Measurements from ENCODE around the gene CNPY4. TPM values are rescaled to one million over a fixed set of nuclear protein-coding genes. Genes with fewer than 3 reads are reported as not detected.

CNPY4 gene
- total RNA-seq, 4 donors from 2014 or later = 0.87 to 5.3 (median 3.1) TPM

DNA sequence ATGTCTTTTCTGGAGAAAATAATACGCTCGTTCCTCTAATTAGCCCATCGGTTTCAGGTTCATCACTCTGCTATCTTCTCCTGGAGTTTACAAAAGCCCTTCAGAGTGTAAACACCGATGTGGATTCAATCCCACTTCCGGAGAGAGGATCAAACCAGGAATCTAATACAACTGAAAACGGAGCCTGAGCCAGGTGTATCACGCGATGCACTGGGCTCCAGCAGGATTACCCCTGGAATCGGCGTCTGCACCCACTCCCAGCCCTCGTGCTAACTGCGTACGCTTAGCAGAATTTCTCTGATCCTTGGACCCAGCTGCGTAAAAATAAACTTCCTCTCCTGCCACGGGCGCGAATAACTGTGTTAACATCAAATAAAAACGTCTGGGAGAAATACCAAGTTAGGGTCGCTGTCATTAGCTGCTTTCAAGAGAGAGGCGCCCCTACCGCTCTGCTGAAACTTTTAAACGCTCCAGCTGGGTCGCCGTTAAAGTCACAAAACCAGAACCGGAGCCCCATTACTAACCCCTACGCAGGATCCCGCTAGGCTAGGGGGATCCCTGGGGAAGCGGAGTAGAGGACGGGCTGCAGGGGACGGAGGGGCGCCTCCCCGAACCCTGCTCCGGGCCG is 38.4 kb upstream of the CNPY4 start:
- DNase-seq = no peak
- TF ChIP-seq POLR2A (IDR thresholded peaks at IDR 0.05) = no peak
- TF ChIP-seq, protein P1, sequence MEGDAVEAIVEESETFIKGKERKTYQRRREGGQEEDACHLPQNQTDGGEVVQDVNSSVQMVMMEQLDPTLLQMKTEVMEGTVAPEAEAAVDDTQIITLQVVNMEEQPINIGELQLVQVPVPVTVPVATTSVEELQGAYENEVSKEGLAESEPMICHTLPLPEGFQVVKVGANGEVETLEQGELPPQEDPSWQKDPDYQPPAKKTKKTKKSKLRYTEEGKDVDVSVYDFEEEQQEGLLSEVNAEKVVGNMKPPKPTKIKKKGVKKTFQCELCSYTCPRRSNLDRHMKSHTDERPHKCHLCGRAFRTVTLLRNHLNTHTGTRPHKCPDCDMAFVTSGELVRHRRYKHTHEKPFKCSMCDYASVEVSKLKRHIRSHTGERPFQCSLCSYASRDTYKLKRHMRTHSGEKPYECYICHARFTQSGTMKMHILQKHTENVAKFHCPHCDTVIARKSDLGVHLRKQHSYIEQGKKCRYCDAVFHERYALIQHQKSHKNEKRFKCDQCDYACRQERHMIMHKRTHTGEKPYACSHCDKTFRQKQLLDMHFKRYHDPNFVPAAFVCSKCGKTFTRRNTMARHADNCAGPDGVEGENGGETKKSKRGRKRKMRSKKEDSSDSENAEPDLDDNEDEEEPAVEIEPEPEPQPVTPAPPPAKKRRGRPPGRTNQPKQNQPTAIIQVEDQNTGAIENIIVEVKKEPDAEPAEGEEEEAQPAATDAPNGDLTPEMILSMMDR (IDR thresholded peaks at IDR 0.05) = no peak
- peak overlapping the region; percentile 89 to 98 (median 94) for H3K4me3 ChIP-seq
- peak overlapping the region; percentile 89 to 94 (median 90) for H3K27ac ChIP-seq
- WGBS, 2 donors = 1% methylated on average over 19 to 21 of the region's 34 CpGs
- no peaks in the 10 kb centered on the region for H3K27me3 ChIP-seq
- intact Hi-C loops (cut with DNase I) = no loop called here
- H3K4me1 ChIP-seq = peaks cover 5 to 43% (median 24%) of the 10 kb centered on the region in 3 donors
- H3K36me3 ChIP-seq = peaks cover 0 to 40% (median 13%) of the 10 kb centered on the region in 3 donors
- no peaks in the 10 kb centered on the region for H3K9me3 ChIP-seq

DNA sequence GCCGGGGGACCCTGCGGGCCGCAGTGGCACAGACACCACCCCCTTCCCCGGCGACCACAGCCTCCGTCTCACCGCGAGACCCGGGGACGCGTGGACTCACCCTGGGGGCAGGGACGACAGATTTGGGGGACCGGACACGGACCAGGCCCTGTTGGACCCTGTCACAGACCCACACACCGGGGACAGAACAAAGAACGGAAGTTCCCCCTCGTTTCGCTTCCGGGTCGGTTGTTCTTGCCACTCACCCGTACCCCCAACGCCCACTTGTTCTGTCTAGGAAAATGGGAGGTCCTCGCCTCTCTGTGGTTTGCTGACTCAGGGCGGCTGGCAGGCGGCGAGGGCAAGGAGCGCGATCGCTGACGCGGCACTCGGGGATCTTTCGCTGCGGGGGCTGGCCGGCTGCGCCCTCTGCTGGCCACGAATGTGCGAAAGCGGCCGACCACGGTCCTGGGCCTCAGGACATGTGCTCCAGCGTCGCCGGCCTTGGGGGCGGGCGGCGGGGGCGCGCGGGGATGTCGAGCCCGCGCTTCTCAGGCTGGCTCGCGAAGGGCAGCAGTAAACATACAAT is 37.8 kb upstream of the CNPY4 start, which contains the start of gene ZNF3:
Gene ZNF3, minus strand, starts transcription at position 189 of the 568 bp plus-strand sequence. CDS start 4,366 bp downstream, outside the sequence.
- Histone ChIP-seq H3K27me3 (no peaks in the 10 kb centered on the region), H3K27ac (peak within 1 kb of the TSS; percentile 89 to 94 (median 90)), H3K4me1 (peaks cover 5 to 43% (median 24%) of the 10 kb centered on the region in 3 donors), H3K9me3 (no peaks in the 10 kb centered on the region), H3K36me3 (peaks cover 0 to 34% (median 7%) of the 10 kb centered on the region in 3 donors), H3K4me3 (peak within 1 kb of the TSS; percentile 89 to 98 (median 94))
- peak; percentile 94 for DNase-seq
- WGBS, 2 donors = 0 to 1% methylated on average over 16 to 31 of the region's 55 CpGs
- intact Hi-C loops (cut with DNase I) = no loop called here
- peak in 3 of 4 donors; percentile 6 to 61 (median 61) for TF ChIP-seq POLR2A (IDR thresholded peaks at IDR 0.05)
- TF ChIP-seq, protein P1 (IDR thresholded peaks at IDR 0.05) = peak; percentile 95 to 98 (median 96)

DNA sequence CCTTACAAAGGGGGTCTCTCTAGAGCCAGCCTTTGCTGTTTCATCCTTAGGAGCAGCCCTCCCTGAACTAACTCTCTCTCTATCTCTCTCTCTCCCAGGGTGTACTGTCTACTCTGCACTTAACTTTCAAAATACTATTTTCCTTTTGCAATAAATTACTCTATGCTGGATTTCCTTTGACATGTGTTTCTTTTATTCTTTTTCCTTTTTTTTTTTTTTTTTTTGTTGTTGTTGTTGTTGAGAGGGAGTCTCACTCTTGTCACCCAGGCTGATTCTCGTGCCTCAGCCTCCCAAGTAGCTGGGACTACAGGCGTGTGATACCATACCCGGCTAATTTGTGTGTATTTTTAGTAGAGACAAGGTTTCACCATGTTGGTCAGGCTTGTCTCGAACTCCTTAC is 36.5 kb upstream of the CNPY4 start:
- no peaks in the 10 kb centered on the region for H3K27me3 ChIP-seq
- WGBS, 2 donors = 59 to 67% methylated on average over 3 to 4 of the region's 4 CpGs
- H3K27ac ChIP-seq = peak overlapping the region in 3 of 4 donors; percentile 57 to 94 (median 89)
- no peak for TF ChIP-seq POLR2A (IDR thresholded peaks at IDR 0.05)
- TF ChIP-seq, protein P1 (IDR thresholded peaks at IDR 0.05) = no peak
- H3K36me3 ChIP-seq = peaks cover 0 to 20% (median 0%) of the 10 kb centered on the region in 3 donors
- no peak overlapping the region for H3K4me3 ChIP-seq
- H3K9me3 ChIP-seq = no peaks in the 10 kb centered on the region
- peaks cover 5 to 47% (median 25%) of the 10 kb centered on the region in 3 donors for H3K4me1 ChIP-seq
- DNase-seq = no peak
- intact Hi-C loops (cut with DNase I) = no loop called here

DNA sequence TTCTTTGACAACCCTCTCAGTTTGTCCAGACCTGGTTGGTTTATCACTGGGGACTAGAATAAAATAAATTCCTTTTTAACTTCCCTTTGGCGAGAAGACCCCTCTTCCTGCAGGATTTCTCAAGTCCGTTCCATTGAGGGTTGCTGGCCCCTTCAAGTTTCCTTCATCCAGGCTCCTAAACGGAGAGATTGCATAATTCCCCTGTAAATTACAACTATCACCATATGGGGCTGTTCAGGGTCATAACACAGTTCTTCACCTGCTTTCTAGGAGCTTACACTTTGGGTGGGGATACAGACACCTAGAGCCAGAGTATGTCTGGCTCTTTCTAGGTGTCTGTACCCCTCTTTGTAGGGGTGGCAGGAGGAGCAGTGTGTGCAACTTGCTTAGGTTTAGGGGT is 33.9 kb upstream of the CNPY4 start:
- intact Hi-C loops (cut with DNase I) = no loop called here
- no peaks in the 10 kb centered on the region for H3K27me3 ChIP-seq
- H3K4me3 ChIP-seq = no peak overlapping the region
- no peak for DNase-seq
- peaks cover 0 to 8% (median 2%) of the 10 kb centered on the region in 3 donors for H3K36me3 ChIP-seq
- peaks cover 10 to 45% (median 29%) of the 10 kb centered on the region in 3 donors for H3K4me1 ChIP-seq
- no peak overlapping the region for H3K27ac ChIP-seq
- 65 to 70% methylated on average over 3 of the region's 3 CpGs for WGBS, 2 donors
- no peak for TF ChIP-seq POLR2A (IDR thresholded peaks at IDR 0.05)
- TF ChIP-seq, protein P1 (IDR thresholded peaks at IDR 0.05) = no peak
- no peaks in the 10 kb centered on the region for H3K9me3 ChIP-seq

Measured in esophagus squamous epithelium (tissue), 5 donors.